ENCODE data around the gene PGLYRP2.

The PGLYRP2 gene

GRCh38 chr19:15436012-15436825, 43.1 kb downstream of the PGLYRP2 start:
- no peak for DNase-seq (ENCODE audit: low spot score)
- no peak overlapping the region for H3K27ac ChIP-seq
- CTCF ChIA-PET, result interaction anchor here (0.5 to 0.6 kb wide), 2 partner anchors 33 to 112 kb away, joined by 3 to 6 read pairs; no protein-coding TSS in a partner anchor
- POLR2A ChIA-PET (ENCODE audit: low non-redundant PET), result no interaction called here
- TF ChIP-seq, protein P1, sequence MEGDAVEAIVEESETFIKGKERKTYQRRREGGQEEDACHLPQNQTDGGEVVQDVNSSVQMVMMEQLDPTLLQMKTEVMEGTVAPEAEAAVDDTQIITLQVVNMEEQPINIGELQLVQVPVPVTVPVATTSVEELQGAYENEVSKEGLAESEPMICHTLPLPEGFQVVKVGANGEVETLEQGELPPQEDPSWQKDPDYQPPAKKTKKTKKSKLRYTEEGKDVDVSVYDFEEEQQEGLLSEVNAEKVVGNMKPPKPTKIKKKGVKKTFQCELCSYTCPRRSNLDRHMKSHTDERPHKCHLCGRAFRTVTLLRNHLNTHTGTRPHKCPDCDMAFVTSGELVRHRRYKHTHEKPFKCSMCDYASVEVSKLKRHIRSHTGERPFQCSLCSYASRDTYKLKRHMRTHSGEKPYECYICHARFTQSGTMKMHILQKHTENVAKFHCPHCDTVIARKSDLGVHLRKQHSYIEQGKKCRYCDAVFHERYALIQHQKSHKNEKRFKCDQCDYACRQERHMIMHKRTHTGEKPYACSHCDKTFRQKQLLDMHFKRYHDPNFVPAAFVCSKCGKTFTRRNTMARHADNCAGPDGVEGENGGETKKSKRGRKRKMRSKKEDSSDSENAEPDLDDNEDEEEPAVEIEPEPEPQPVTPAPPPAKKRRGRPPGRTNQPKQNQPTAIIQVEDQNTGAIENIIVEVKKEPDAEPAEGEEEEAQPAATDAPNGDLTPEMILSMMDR (conservative IDR thresholded peaks at IDR 0.05; ENCODE audit: low read depth), result no peak

DNA sequence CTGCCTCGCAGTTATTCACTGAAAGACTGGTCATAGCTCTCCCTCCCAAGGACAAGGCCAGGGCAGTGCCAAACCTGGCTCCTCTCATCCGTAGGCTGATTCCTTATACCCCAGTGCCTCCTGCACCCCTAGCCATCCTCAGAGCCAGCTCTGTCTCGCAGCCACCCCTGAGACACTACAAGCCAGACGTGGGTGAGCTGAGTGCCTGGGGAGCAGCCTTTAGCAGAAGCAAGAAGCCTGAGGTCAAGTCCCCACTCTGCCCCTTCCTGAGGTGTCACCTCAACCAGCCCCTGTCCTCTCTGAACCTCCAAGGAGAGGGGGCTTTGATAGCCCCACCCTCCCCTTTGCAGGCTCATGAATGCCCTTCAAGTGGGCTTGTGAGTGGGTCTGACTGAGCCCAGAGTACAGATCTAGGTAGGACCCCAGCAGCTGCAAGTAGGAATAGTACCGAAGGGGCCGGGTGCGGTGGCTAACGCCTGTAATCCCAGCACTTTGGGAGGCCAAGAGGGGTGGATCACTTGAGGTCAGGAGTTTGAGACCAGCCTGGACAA, 45.7 kb downstream of the PGLYRP2 start:
- TF ChIP-seq, protein P1 (conservative IDR thresholded peaks at IDR 0.05; ENCODE audit: low read depth), result no peak
- ChIA-PET POLR2A (ENCODE audit: low non-redundant PET) (no interaction called here), CTCF (interaction anchor here (1.1 kb wide), 1 partner anchor 256 kb away, joined by 3 read pairs; no protein-coding TSS in a partner anchor)
- peak overlapping the region; percentile 85 for H3K27ac ChIP-seq
- DNase-seq (ENCODE audit: low spot score), result no peak

DNA sequence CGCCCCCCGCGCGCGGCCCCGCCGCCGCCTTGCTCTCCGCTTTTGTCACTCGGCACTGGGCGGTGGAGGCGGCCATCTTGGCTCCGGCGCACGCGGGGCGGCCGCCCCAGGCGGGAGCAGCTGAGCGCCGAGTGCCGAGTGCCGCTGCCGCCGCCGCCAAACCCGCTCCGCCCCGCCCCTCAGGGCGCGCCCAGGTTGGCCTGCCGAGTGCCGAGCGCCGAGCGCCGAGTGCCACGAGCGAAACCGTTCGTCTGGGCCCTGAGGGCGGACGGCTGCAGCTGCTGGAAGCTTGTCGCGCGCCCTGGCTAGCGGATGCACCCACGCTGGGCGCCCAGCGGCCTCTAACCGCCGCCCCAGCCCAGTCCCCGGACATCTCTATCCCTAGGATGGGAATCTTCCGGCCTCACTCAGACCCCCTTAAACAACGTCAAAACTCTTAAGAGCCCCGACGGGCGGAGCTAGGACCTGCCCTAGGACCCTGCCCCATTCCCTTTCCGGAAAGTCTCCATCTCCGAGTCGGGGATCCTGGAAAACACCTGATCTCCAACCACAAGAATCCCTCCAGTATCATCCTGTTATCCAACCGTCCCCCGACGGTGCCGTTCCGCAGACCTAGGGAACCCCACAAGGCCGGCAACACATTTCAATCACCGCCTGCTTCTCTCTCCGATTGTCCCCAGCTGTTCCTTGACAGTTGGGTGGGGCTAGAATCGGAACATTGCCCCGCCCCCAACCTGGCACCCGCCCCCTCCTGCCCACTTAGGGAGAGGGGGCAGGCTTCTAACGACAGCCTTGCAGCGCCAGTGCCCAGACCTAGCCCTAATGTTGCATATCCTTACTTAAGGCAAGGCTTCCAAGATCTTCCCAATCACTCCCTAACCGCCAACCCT, 46.4 kb downstream of the PGLYRP2 start:
- TF ChIP-seq, protein P1 (conservative IDR thresholded peaks at IDR 0.05; ENCODE audit: low read depth), result no peak
- DNase-seq (ENCODE audit: low spot score), result peak; percentile 98
- ChIA-PET CTCF (interaction anchor here (0.6 to 1.2 kb wide), 3 partner anchors 14 to 255 kb away, joined by 3 to 6 read pairs (median 3); partner anchors contain the start of gene AKAP8L), POLR2A (ENCODE audit: low non-redundant PET) (no interaction called here)
- peak overlapping the region; percentile 85 for H3K27ac ChIP-seq

DNA sequence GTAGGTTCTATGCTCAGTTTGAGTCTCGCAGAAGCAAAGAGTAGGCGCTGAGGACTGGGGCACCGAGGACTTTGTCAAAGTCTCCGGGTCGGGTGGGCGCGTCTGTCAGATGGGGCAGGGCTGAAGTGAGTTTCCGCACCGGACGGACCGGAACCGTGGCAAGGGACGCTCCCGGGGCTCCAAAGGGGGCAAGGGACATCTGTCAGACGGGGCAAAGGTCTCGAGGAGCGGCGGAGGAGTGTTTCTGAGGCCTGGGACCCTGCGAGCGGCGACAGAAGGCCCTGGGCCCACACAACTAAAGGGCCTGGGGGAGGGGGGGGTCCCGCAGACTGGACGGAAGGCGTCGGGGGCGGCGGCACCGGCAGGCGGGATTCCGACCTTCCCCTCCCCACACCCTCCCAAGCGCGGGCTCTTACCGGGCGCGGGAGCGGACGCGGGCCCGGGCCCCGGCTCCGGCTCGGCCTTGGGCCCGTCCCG, 47.2 kb downstream of the PGLYRP2 start:
- CTCF ChIA-PET, result interaction anchor here (0.6 to 1.2 kb wide), 2 partner anchors 13 to 23 kb away, joined by 3 to 6 read pairs; partner anchors contain the start of gene AKAP8L
- peak overlapping the region; percentile 85 for H3K27ac ChIP-seq
- TF ChIP-seq, protein P1 (conservative IDR thresholded peaks at IDR 0.05; ENCODE audit: low read depth), result no peak
- POLR2A ChIA-PET (ENCODE audit: low non-redundant PET), result no interaction called here
- DNase-seq (ENCODE audit: low spot score), result no peak

GRCh38 chr19:15431396-15432017, 47.8 kb downstream of the PGLYRP2 start:
- TF ChIP-seq, protein P1 (conservative IDR thresholded peaks at IDR 0.05; ENCODE audit: low read depth), result no peak
- ChIA-PET POLR2A (ENCODE audit: low non-redundant PET) (interaction anchor here (0.9 kb wide), 1 partner anchor 13 kb away, joined by 4 read pairs; the partner anchor contains the start of gene AKAP8L), CTCF (interaction anchor here (0.8 to 1.0 kb wide), 2 partner anchors 13 to 17 kb away, joined by 3 to 4 read pairs; partner anchors contain the start of gene AKAP8L)
- no peak for DNase-seq (ENCODE audit: low spot score)
- peak overlapping the region; percentile 85 for H3K27ac ChIP-seq
